HUES48 (cell line): ENCODE data around the gene CLCN3.
"Not testable (repeated sequence)": the region's sequence is repeated elsewhere in the genome, so short reads cannot be mapped to it uniquely, and the experiment has no call there.

Source experiments
- H3K27ac ChIP-seq: one replicate; pipeline ENCODE4 v1.7.0; 2013; ENCODE audit warnings: low read depth, low read length, inconsistent platforms
- H3K27me3 ChIP-seq: 2 replicates; pipeline ENCODE4 v1.6.1; 2013; ENCODE audit warnings: mild to moderate bottlenecking, low read length; ENCODE audit not compliant: control insufficient read depth, insufficient read depth
- H3K36me3 ChIP-seq: 2 replicates; pipeline ENCODE4 v1.6.1; 2013; ENCODE audit warnings: low read length; ENCODE audit not compliant: control insufficient read depth, insufficient read depth
- H3K4me1 ChIP-seq: 2 replicates; pipeline ENCODE4 v1.6.1; 2013; ENCODE audit warnings: mild to moderate bottlenecking, low read length; ENCODE audit not compliant: control insufficient read depth, insufficient read depth
- H3K4me3 ChIP-seq: 2 replicates; pipeline ENCODE4 v1.5.1; 2013; ENCODE audit warnings: mild to moderate bottlenecking, low read depth, low read length
- H3K9ac ChIP-seq: 2 replicates; pipeline ENCODE4 v1.6.1; 2013; ENCODE audit warnings: mild to moderate bottlenecking, low read depth, low read length, moderate library complexity
- H3K9me3 ChIP-seq: 2 replicates; pipeline ENCODE4 v1.6.1; 2013; ENCODE audit warnings: low read length; ENCODE audit not compliant: control insufficient read depth, insufficient read depth

The CLCN3 gene

GRCh38 chr4:169619958-169620879 lies at the start of gene CLCN3:
Gene CLCN3 (plus strand): TSS chr4:169620578. CDS start chr4:169635929, 15,351 bp downstream.
- no peaks in the 10 kb centered on the region for H3K27me3 ChIP-seq
- peak within 1 kb of the TSS; percentile 90 for H3K9ac ChIP-seq
- peaks cover 14% of the 10 kb centered on the region; the same call in 1 of the 2 replicates for H3K4me1 ChIP-seq
- no peaks in the 10 kb centered on the region for H3K9me3 ChIP-seq
- peak within 1 kb of the TSS; percentile 89 for H3K4me3 ChIP-seq
- no peaks in the 10 kb centered on the region for H3K36me3 ChIP-seq
- peak within 1 kb of the TSS; percentile 92 for H3K27ac ChIP-seq

GRCh38 chr4:169571012-169571411 lies 49.4 kb upstream of the CLCN3 start:
- not testable (repeated sequence) for H3K9ac ChIP-seq, H3K4me3 ChIP-seq, H3K9me3 ChIP-seq, H3K4me1 ChIP-seq, H3K27me3 ChIP-seq, H3K27ac ChIP-seq
- peaks cover 12% of the 10 kb centered on the region; the same call in 1 of the 2 replicates for H3K36me3 ChIP-seq

GRCh38 chr4:169571435-169571834 lies 48.9 kb upstream of the CLCN3 start:
- Histone ChIP-seq H3K36me3 (peaks cover 16% of the 10 kb centered on the region; the same call in 1 of the 2 replicates), H3K27ac (no peak overlapping the region), H3K4me3 (no peak overlapping the region), H3K27me3 (no peaks in the 10 kb centered on the region), H3K4me1 (no peaks in the 10 kb centered on the region), H3K9ac (no peak overlapping the region), H3K9me3 (no peaks in the 10 kb centered on the region)

GRCh38 chr4:169573889-169574288 lies 46.5 kb upstream of the CLCN3 start:
- Histone ChIP-seq H3K4me1 (no peaks in the 10 kb centered on the region), H3K4me3 (no peak overlapping the region), H3K9me3 (no peaks in the 10 kb centered on the region), H3K27ac (no peak overlapping the region), H3K27me3 (no peaks in the 10 kb centered on the region), H3K36me3 (peaks cover 20% of the 10 kb centered on the region), H3K9ac (no peak overlapping the region)

GRCh38 chr4:169582203-169582602 lies 38.2 kb upstream of the CLCN3 start:
- Histone ChIP-seq H3K9ac (no peak overlapping the region), H3K36me3 (peaks cover 11% of the 10 kb centered on the region; the same call in 1 of the 2 replicates), H3K9me3 (no peaks in the 10 kb centered on the region), H3K4me3 (no peak overlapping the region), H3K27ac (no peak overlapping the region), H3K4me1 (no peaks in the 10 kb centered on the region), H3K27me3 (no peaks in the 10 kb centered on the region)

- Histone ChIP-seq H3K4me3 (no peak overlapping the region), H3K27ac (no peak overlapping the region), H3K9me3 (no peaks in the 10 kb centered on the region), H3K27me3 (no peaks in the 10 kb centered on the region), H3K36me3 (peaks cover 11% of the 10 kb centered on the region; the same call in 1 of the 2 replicates), H3K9ac (no peak overlapping the region), H3K4me1 (no peaks in the 10 kb centered on the region)
These were observed 37.7 kb upstream of the CLCN3 start for GRCh38 chr4:169582706-169583105.

- no peaks in the 10 kb centered on the region for H3K4me1 ChIP-seq
- H3K27ac ChIP-seq, result no peak overlapping the region
- no peak overlapping the region for H3K4me3 ChIP-seq
- H3K9me3 ChIP-seq, result no peaks in the 10 kb centered on the region
- H3K36me3 ChIP-seq, result peaks cover 13% of the 10 kb centered on the region; the same call in 1 of the 2 replicates
- H3K9ac ChIP-seq, result no peak overlapping the region
- no peaks in the 10 kb centered on the region for H3K27me3 ChIP-seq
These were observed 36.8 kb upstream of the CLCN3 start for GRCh38 chr4:169583563-169583962.

- Histone ChIP-seq H3K4me1 (no peaks in the 10 kb centered on the region), H3K27me3 (no peaks in the 10 kb centered on the region), H3K9ac (no peak overlapping the region), H3K4me3 (no peak overlapping the region), H3K27ac (no peak overlapping the region), H3K9me3 (no peaks in the 10 kb centered on the region), H3K36me3 (peaks cover 9% of the 10 kb centered on the region; the same call in 1 of the 2 replicates)
These were observed 27.3 kb upstream of the CLCN3 start for GRCh38 chr4:169593050-169593560.

GRCh38 chr4:169594560-169595195 lies 25.7 kb upstream of the CLCN3 start:
- Histone ChIP-seq H3K36me3 (peaks cover 6% of the 10 kb centered on the region), H3K27ac (no peak overlapping the region), H3K27me3 (no peaks in the 10 kb centered on the region), H3K4me3 (no peak overlapping the region), H3K9ac (no peak overlapping the region), H3K4me1 (no peaks in the 10 kb centered on the region), H3K9me3 (no peaks in the 10 kb centered on the region)

- Histone ChIP-seq H3K4me1 (no peaks in the 10 kb centered on the region), H3K27me3 (no peaks in the 10 kb centered on the region), H3K27ac (no peak overlapping the region), H3K9me3 (no peaks in the 10 kb centered on the region), H3K4me3 (no peak overlapping the region), H3K9ac (no peak overlapping the region), H3K36me3 (peaks cover 23% of the 10 kb centered on the region)
These were observed 19.2 kb upstream of the CLCN3 start for GRCh38 chr4:169601016-169601771.
